LNCAP (cell line): ENCODE data around the gene IFNG-AS1.
A peak's percentile ranks its signal among the peaks of the same experiment; 100 is the strongest.

Experiments
- CTCF ChIP-seq: fragments of 450-650 bp; IDR thresholded peaks from 2 replicates; pipeline ENCODE4 v1.5.1; 2017; ENCODE audit warnings: mild to moderate bottlenecking

The IFNG-AS1 gene

GRCh38 chr12:68063900-68064590 is 74.8 kb downstream of the IFNG-AS1 start:
- TF ChIP-seq CTCF: no peak

GRCh38 chr12:68065163-68065562 is 75.9 kb downstream of the IFNG-AS1 start:
- TF ChIP-seq CTCF: no peak

- TF ChIP-seq CTCF: no peak
Measured at GRCh38 chr12:68065687-68066086, 76.4 kb downstream of the IFNG-AS1 start.

- peak; percentile 51; the same call in 1 of the 2 replicates for TF ChIP-seq CTCF
Measured at GRCh38 chr12:68067762-68068376, 78.6 kb downstream of the IFNG-AS1 start.

- TF ChIP-seq CTCF: no peak
Measured at GRCh38 chr12:68069275-68069674, 80.0 kb downstream of the IFNG-AS1 start.
